Activated T-helper 17 cell treated with anti-CD3 and anti-CD28 coated beads, Interleukin-2, amount 50 U/mL, for 72 hours (primary cell): ENCODE results near the gene CIRBP. TPM values are rescaled to one million over a fixed set of nuclear protein-coding genes. Genes with fewer than 3 reads are reported as not detected.
"Not testable (repeated sequence)": the region's sequence is repeated elsewhere in the genome, so short reads cannot be mapped to it uniquely, and the experiment has no call there.

ENCODE experiments used
- ATAC-seq: fragments of 150-1000 bp; cut with Tn5 transposase; replicated peaks from 2 replicates; pipeline ENCODE4 v1.10.0; 2021; ENCODE audit warnings: mild to moderate bottlenecking, moderate library complexity
- H3K27ac Mint-ChIP-seq: one replicate; pipeline ENCODE4 v1.8.0; 2022; ENCODE audit warnings: mixed read lengths
- H3K27me3 Mint-ChIP-seq: one replicate; pipeline ENCODE4 v1.8.0; 2022; ENCODE audit warnings: mixed read lengths
- H3K36me3 Mint-ChIP-seq: one replicate; pipeline ENCODE4 v1.8.0; 2022; ENCODE audit warnings: low read depth, mild to moderate bottlenecking, mixed read lengths
- H3K4me1 Mint-ChIP-seq: one replicate; pipeline ENCODE4 v1.8.0; 2022; ENCODE audit warnings: mixed read lengths
- H3K4me3 Mint-ChIP-seq: one replicate; pipeline ENCODE4 v1.8.0; 2022; ENCODE audit warnings: mild to moderate bottlenecking, mixed read lengths
- H3K9me3 Mint-ChIP-seq: one replicate; pipeline ENCODE4 v1.8.0; 2022; ENCODE audit warnings: mixed read lengths
- total RNA-seq, 2 donors: library from RNA; stranded (reverse); gene quantifications; one replicate each; pipeline ENCODE4 v1.2.3, GENCODE V29; 2022

Gene CIRBP
- total RNA-seq, 2 donors from 2014 or later = 150 to 172 TPM

- H3K27ac Mint-ChIP-seq, H3K4me3 Mint-ChIP-seq, H3K4me1 Mint-ChIP-seq, H3K9me3 Mint-ChIP-seq, ATAC-seq, H3K27me3 Mint-ChIP-seq: not testable (repeated sequence)
- peaks cover 12% of the 10 kb centered on the region for H3K36me3 Mint-ChIP-seq
These were observed 22.7 kb upstream of the CIRBP start for GRCh38 chr19:1246265-1247087.

GRCh38 chr19:1247748-1248138, 21.4 kb upstream of the CIRBP start:
- H3K9me3 Mint-ChIP-seq = no peaks in the 10 kb centered on the region
- H3K4me1 Mint-ChIP-seq = no peaks in the 10 kb centered on the region
- ATAC-seq = no peak
- peak overlapping the region; percentile 47 for H3K4me3 Mint-ChIP-seq
- H3K36me3 Mint-ChIP-seq = peaks cover 25% of the 10 kb centered on the region
- no peaks in the 10 kb centered on the region for H3K27me3 Mint-ChIP-seq
- H3K27ac Mint-ChIP-seq = no peak overlapping the region

GRCh38 chr19:1248139-1248785, 20.9 kb upstream of the CIRBP start, which contains the start of gene MIDN:
TSS of gene MIDN (plus strand) at chr19:1248583. CDS start at chr19:1250297, 1,714 bp downstream.
- H3K4me1 Mint-ChIP-seq = no peaks in the 10 kb centered on the region
- H3K4me3 Mint-ChIP-seq = peak within 1 kb of the TSS; percentile 47
- no peaks in the 10 kb centered on the region for H3K27me3 Mint-ChIP-seq
- no peak within 1 kb of the TSS for H3K27ac Mint-ChIP-seq
- peak; percentile 42 for ATAC-seq
- H3K9me3 Mint-ChIP-seq = no peaks in the 10 kb centered on the region
- H3K36me3 Mint-ChIP-seq = peaks cover 30% of the 10 kb centered on the region

GRCh38 chr19:1248786-1249297, 20.3 kb upstream of the CIRBP start:
- Mint-ChIP-seq H3K4me1 (no peaks in the 10 kb centered on the region), H3K27me3 (no peaks in the 10 kb centered on the region), H3K36me3 (peaks cover 36% of the 10 kb centered on the region), H3K9me3 (no peaks in the 10 kb centered on the region), H3K27ac (no peak overlapping the region), H3K4me3 (peak overlapping the region; percentile 47)
- peak; percentile 20 for ATAC-seq

GRCh38 chr19:1249298-1249989, 19.7 kb upstream of the CIRBP start:
- Mint-ChIP-seq H3K27ac (peak overlapping the region; percentile 73), H3K36me3 (peaks cover 37% of the 10 kb centered on the region), H3K4me1 (no peaks in the 10 kb centered on the region), H3K4me3 (peak overlapping the region; percentile 49), H3K9me3 (no peaks in the 10 kb centered on the region), H3K27me3 (no peaks in the 10 kb centered on the region)
- peak; percentile 61 for ATAC-seq

- H3K4me3 Mint-ChIP-seq = peak overlapping the region; percentile 49
- no peak for ATAC-seq
- no peaks in the 10 kb centered on the region for H3K4me1 Mint-ChIP-seq
- no peaks in the 10 kb centered on the region for H3K9me3 Mint-ChIP-seq
- no peaks in the 10 kb centered on the region for H3K27me3 Mint-ChIP-seq
- H3K27ac Mint-ChIP-seq = peak overlapping the region; percentile 73
- H3K36me3 Mint-ChIP-seq = peaks cover 42% of the 10 kb centered on the region
These were observed 19.1 kb upstream of the CIRBP start for GRCh38 chr19:1249990-1250436.

GRCh38 chr19:1250437-1251260, 18.5 kb upstream of the CIRBP start:
- no peak for ATAC-seq
- Mint-ChIP-seq H3K4me3 (peak overlapping the region; percentile 93), H3K36me3 (peaks cover 49% of the 10 kb centered on the region), H3K9me3 (no peaks in the 10 kb centered on the region), H3K27ac (peak overlapping the region; percentile 92), H3K27me3 (no peaks in the 10 kb centered on the region), H3K4me1 (no peaks in the 10 kb centered on the region)

- Mint-ChIP-seq H3K9me3 (no peaks in the 10 kb centered on the region), H3K27ac (peak overlapping the region; percentile 92), H3K4me3 (peak overlapping the region; percentile 93), H3K27me3 (no peaks in the 10 kb centered on the region), H3K36me3 (peaks cover 58% of the 10 kb centered on the region), H3K4me1 (no peaks in the 10 kb centered on the region)
- no peak for ATAC-seq
These were observed 17.6 kb upstream of the CIRBP start for GRCh38 chr19:1251330-1252220.

- no peaks in the 10 kb centered on the region for H3K9me3 Mint-ChIP-seq
- H3K27ac Mint-ChIP-seq = peak overlapping the region; percentile 92
- H3K27me3 Mint-ChIP-seq = no peaks in the 10 kb centered on the region
- H3K36me3 Mint-ChIP-seq = peaks cover 64% of the 10 kb centered on the region
- peak; percentile 14 for ATAC-seq
- H3K4me3 Mint-ChIP-seq = peak overlapping the region; percentile 93
- H3K4me1 Mint-ChIP-seq = peaks cover under 1% of the 10 kb centered on the region
These were observed 16.8 kb upstream of the CIRBP start for GRCh38 chr19:1252221-1252820.

- Mint-ChIP-seq H3K27ac (peak overlapping the region; percentile 83), H3K9me3 (no peaks in the 10 kb centered on the region), H3K4me3 (peak overlapping the region; percentile 93), H3K27me3 (no peaks in the 10 kb centered on the region), H3K36me3 (peaks cover 70% of the 10 kb centered on the region), H3K4me1 (peaks cover 5% of the 10 kb centered on the region)
- peak; percentile 53 for ATAC-seq
These were observed 16.2 kb upstream of the CIRBP start for GRCh38 chr19:1252821-1253513.

- Mint-ChIP-seq H3K27me3 (no peaks in the 10 kb centered on the region), H3K36me3 (peaks cover 76% of the 10 kb centered on the region)
- ATAC-seq = no peak
These were observed 15.5 kb upstream of the CIRBP start for GRCh38 chr19:1253514-1254080.

GRCh38 chr19:1254081-1254527, 15.0 kb upstream of the CIRBP start:
- Mint-ChIP-seq H3K36me3 (peaks cover 81% of the 10 kb centered on the region), H3K27ac (no peak overlapping the region), H3K4me1 (peaks cover 5% of the 10 kb centered on the region)

More at GRCh38 chr19:1253514-1254080, 15.5 kb upstream of the CIRBP start:
- Mint-ChIP-seq H3K4me3 (peak overlapping the region; percentile 93), H3K9me3 (no peaks in the 10 kb centered on the region), H3K4me1 (peaks cover 5% of the 10 kb centered on the region), H3K27ac (peak overlapping the region; percentile 83)

More at GRCh38 chr19:1254081-1254527, 15.0 kb upstream of the CIRBP start:
- Mint-ChIP-seq H3K27me3 (no peaks in the 10 kb centered on the region), H3K9me3 (no peaks in the 10 kb centered on the region), H3K4me3 (no peak overlapping the region)
- ATAC-seq = no peak
